GM12864 (cell line): ENCODE results near the gene HERC2.
"Not testable (repeated sequence)": the region's sequence is repeated elsewhere in the genome, so short reads cannot be mapped to it uniquely, and the experiment has no call there.

ENCODE experiments used
- DNase-seq: peaks from one replicate; pipeline ENCODE4 v3.0.0-alpha.2; 2011; ENCODE audit warnings: low read depth
- H3K4me3 ChIP-seq: 2 replicates; pipeline ENCODE4 v1.5.1; 2011; ENCODE audit warnings: mild to moderate bottlenecking, low read depth, low read length, control low read depth
- CTCF ChIP-seq: IDR thresholded peaks from 2 replicates; pipeline ENCODE4 v1.5.1; 2011; ENCODE audit warnings: low read depth, mild to moderate bottlenecking, moderate library complexity, low read length, control low read depth, inconsistent platforms; ENCODE audit errors: missing control alignments

Gene HERC2

GRCh38 chr15:28208583-28208982 lies 113.4 kb downstream of the HERC2 start:
- DNase-seq: no peak
- no peak for TF ChIP-seq CTCF
- H3K4me3 ChIP-seq: no peak overlapping the region

GRCh38 chr15:28205640-28206039 lies 116.3 kb downstream of the HERC2 start:
- DNase-seq: not testable (repeated sequence)

GRCh38 chr15:28203055-28203828 lies 118.7 kb downstream of the HERC2 start:
- not testable (repeated sequence) for DNase-seq, H3K4me3 ChIP-seq

More at GRCh38 chr15:28205640-28206039, 116.3 kb downstream of the HERC2 start:
- not testable (repeated sequence) for H3K4me3 ChIP-seq

- not testable (repeated sequence) for H3K4me3 ChIP-seq, DNase-seq
These were observed 119.9 kb downstream of the HERC2 start for GRCh38 chr15:28202124-28202523.

GRCh38 chr15:28198215-28198614 lies 123.8 kb downstream of the HERC2 start:
- H3K4me3 ChIP-seq, DNase-seq: not testable (repeated sequence)

GRCh38 chr15:28197694-28198093 lies 124.3 kb downstream of the HERC2 start:
- H3K4me3 ChIP-seq, DNase-seq: not testable (repeated sequence)

- DNase-seq, H3K4me3 ChIP-seq: not testable (repeated sequence)
These were observed 125.4 kb downstream of the HERC2 start for GRCh38 chr15:28196581-28196980.

GRCh38 chr15:28192772-28193171 lies 129.2 kb downstream of the HERC2 start:
- DNase-seq: no peak
- no peak for TF ChIP-seq CTCF
- H3K4me3 ChIP-seq: no peak overlapping the region

- H3K4me3 ChIP-seq: no peak overlapping the region
- TF ChIP-seq CTCF: no peak
- DNase-seq: no peak
These were observed 130.1 kb downstream of the HERC2 start for GRCh38 chr15:28191832-28192231.

- no peak for DNase-seq
- H3K4me3 ChIP-seq: no peak overlapping the region
- no peak for TF ChIP-seq CTCF
These were observed 131.4 kb downstream of the HERC2 start for GRCh38 chr15:28190391-28191174.
